Heart right ventricle (tissue), 16 donors: ENCODE results near the gene ANXA4. TPM values are rescaled to one million over a fixed set of nuclear protein-coding genes. Genes with fewer than 3 reads are reported as not detected.

Source experiments
- ATAC-seq, 8 donors: fragments of 200-7000 bp; cut with Tn5 transposase; one replicate each; pipeline ENCODE4 v1.9.1; 2020; ENCODE audit warnings: mild to moderate bottlenecking in 8 of 8, moderate library complexity in 8 of 8, moderate number of reproducible peaks in 1 of 8
- DNase-seq, 2 donors: peaks; one replicate each; pipeline ENCODE4 v3.0.0-alpha.2; 2020
- H3K27ac ChIP-seq, 10 donors: fragments of 200-600 bp; sonication (generic) in 2 of 10; one replicate each; pipeline versions ENCODE4 v1.5.0 to v1.8.0; 2020 to 2022; ENCODE audit warnings: mild to moderate bottlenecking in 3 of 10
- H3K27me3 ChIP-seq, 7 donors: fragments of 200-600 bp; one replicate each; pipeline ENCODE4 v1.8.0; 2021 to 2022; ENCODE audit warnings: mild to moderate bottlenecking in 2 of 7
- H3K36me3 ChIP-seq, 9 donors: fragments of 200-600 bp; sonication (generic) in 1 of 9; one replicate each; pipeline versions ENCODE4 v1.5.0 to v1.8.0; 2020 to 2022; ENCODE audit warnings: mild to moderate bottlenecking in 2 of 9
- H3K4me1 ChIP-seq, 9 donors: fragments of 200-600 bp; sonication (generic) in 1 of 9; one replicate each; pipeline versions ENCODE4 v1.5.0 to v1.8.0; 2020 to 2022; ENCODE audit warnings: mild to moderate bottlenecking in 4 of 9
- H3K4me3 ChIP-seq, 10 donors: fragments of 200-600 bp; sonication (generic) in 2 of 10; one replicate each; pipeline versions ENCODE4 v1.5.0 to v1.8.0; 2020 to 2022; ENCODE audit warnings: mild to moderate bottlenecking in 7 of 10, moderate library complexity in 2 of 10
- H3K9me3 ChIP-seq, 11 donors: fragments of 200-600 bp in 10 of 11; sonication (generic) in 2 of 11; one replicate each; pipeline versions ENCODE4 v1.5.0 to v1.8.0; 2013 to 2022; ENCODE audit warnings: mild to moderate bottlenecking in 2 of 11, control low read depth in 1 of 11, moderate library complexity in 1 of 11
- WGBS, 2 donors: extraction: QIAGEN DNeasy Blood & Tissue Kit; methylation state at CpG; one replicate each; pipeline ENCODE4 v1.1.7; 2013; ENCODE audit warnings: inconsistent platforms in 1 of 2; 5-methylcytosine and 5-hydroxymethylcytosine counted together
- intact Hi-C, 10 donors: fragments of 100-400 bp; cut with DNase I; formaldehyde crosslinking; loops; one replicate each; pipeline versions ENCODE4 v1.11.1 to v1.14.2; 2022
- polyA plus RNA-seq, 2 donors: library from polyadenylated mRNA; stranded (reverse); fragments of 200-250 nt; gene quantifications; one replicate each; pipeline ENCODE4 v1.2.3, GENCODE V29; 2013
- total RNA-seq, 10 donors: library from RNA; stranded (reverse); fragmentation: NEBNext Ultra II Directional in 3 of 10; extraction: Animal tissue kit (Norgen Biotek cat#: 25700) in 3 of 10; gene quantifications; one replicate each; pipeline versions ENCODE4 v1.2.1 to v1.2.4, GENCODE V29; 2021 to 2023
- TF ChIP-seq, protein P1 (sequence below), 9 donors: fragments of 200-600 bp; sonication (generic) in 2 of 9; IDR thresholded peaks; one replicate each; pipeline versions ENCODE4 v1.5.0 to v1.8.0; 2021 to 2022; ENCODE audit warnings: antibody characterized with exemption in 9 of 9, mild to moderate bottlenecking in 5 of 9, moderate library complexity in 1 of 9
- donor health status: Arrhythmogenic right ventricular cardiomyopathy.
- donor health status: ischemic (EF 13 %, LVEDD 7.1; RV severe dilation, severe dysfunction).
- donor health status: healthy with polysubstance abuse.
- donor health status: DM: no; HTN: yes; CAD: no.
- donor health status: DM: no; HTN: no; CAD: no.
- donor health status: ischemic (EF 25% LVEDD 6.9; RV normal size, moderate dysfunction).
- donor health status: ischemic (EF 25% LVEDD 5.7; RV mildly dilated, moderate dysfunction).
- donor health status: healthy.
- donor health status: DM: yes; HTN: yes; CAD: no.
- donor health status: Ischemic cardiomyopathy.
- donor health status: ischemic (EF 35%, LVEDD 5.7; RV mildly dilated, moderate dysfunction).
- donor health status: nonischemic (EF 11% LVEDD 7.7; RV severe dilation, severe dysfunction).
- donor health status: DM: yes; HTN: yes; CAD: no.
- donor health status: PGD.
- donor health status: ischemic (EF 29% LVEDD 5.4; RV normal size, mild dysfunction).
- donor health status: nonischemic (EF 23%, LVEDD 6.1; RV moderate dilation, normal function).

Gene ANXA4
- total and polyA plus RNA-seq, 12 donors = 12.0 to 36.7 (median 22.6) TPM

DNA sequence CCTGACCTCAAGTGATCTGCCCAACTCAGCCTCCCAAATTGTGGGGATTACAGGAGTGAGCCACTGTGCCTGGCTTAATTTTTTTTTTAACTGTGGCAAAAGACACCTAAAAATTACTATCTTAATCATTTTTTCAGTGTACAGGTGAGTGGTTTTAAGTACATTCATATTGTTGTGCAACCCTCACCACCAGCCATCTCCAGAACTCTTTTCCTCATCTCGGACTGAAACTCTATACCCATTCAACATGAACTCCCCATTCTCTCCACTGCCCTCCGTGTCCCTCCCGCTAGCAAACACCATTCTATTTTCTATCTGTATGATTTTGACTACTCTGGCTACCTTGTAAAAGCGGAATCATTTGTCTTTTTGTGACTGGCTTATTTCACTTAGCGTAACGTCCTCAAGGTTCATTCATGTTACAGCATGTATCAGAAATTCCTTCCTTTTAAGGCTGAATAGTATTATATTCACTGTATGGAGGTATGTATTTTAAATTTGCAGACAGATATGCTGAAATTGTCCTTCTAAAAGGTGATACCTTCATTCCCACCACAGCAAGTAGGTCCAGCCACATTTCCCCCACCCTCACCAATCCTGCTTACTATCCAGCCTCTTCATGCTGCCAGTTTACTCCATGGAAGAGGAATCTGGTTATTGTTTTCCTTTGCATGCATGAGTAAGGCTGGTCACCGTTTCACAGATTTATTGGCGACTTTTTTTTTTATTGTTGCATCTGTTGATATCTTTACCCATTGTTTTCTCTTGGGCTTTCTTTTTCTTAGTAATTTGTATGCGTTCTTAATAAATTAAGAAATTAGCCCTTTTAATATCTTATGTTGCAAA lies 40.6 kb upstream of the ANXA4 start:
- intact Hi-C loops = no loop called here
- ATAC-seq = no peak

DNA sequence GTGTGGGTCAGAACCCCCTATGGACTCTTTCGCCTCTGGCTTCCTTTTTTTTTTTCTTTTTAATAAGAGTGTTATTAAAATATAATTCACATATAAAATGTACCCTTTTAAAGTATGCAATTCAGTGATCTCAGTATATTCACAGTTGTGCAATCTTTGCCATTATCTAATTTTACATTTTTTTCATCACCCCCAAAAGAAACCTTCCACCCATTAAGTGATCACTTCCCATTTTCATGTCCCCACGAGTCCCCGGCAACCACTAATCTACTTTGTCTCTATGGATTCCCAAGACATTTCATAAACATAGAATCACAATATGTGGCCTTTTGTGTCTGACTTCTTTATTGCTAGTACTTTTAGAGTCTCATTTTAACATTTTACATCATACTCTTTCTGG lies 38.7 kb upstream of the ANXA4 start:
- WGBS, 2 donors = 70 to 81% methylated on average over 3 of the region's 3 CpGs

More for the DNA sequence above, 40.6 kb upstream of the ANXA4 start:
- H3K27ac ChIP-seq = no peak overlapping the region
- 84 to 90% methylated on average over 9 of the region's 9 CpGs for WGBS, 2 donors
- no peaks in the 10 kb centered on the region for H3K27me3 ChIP-seq
- TF ChIP-seq, protein P1, sequence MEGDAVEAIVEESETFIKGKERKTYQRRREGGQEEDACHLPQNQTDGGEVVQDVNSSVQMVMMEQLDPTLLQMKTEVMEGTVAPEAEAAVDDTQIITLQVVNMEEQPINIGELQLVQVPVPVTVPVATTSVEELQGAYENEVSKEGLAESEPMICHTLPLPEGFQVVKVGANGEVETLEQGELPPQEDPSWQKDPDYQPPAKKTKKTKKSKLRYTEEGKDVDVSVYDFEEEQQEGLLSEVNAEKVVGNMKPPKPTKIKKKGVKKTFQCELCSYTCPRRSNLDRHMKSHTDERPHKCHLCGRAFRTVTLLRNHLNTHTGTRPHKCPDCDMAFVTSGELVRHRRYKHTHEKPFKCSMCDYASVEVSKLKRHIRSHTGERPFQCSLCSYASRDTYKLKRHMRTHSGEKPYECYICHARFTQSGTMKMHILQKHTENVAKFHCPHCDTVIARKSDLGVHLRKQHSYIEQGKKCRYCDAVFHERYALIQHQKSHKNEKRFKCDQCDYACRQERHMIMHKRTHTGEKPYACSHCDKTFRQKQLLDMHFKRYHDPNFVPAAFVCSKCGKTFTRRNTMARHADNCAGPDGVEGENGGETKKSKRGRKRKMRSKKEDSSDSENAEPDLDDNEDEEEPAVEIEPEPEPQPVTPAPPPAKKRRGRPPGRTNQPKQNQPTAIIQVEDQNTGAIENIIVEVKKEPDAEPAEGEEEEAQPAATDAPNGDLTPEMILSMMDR (IDR thresholded peaks at IDR 0.05) = no peak
- H3K4me3 ChIP-seq = no peak overlapping the region
- DNase-seq = no peak
- H3K9me3 ChIP-seq = no peaks in the 10 kb centered on the region
- H3K4me1 ChIP-seq = peaks cover 0 to 23% (median 0%) of the 10 kb centered on the region in 9 donors
- no peaks in the 10 kb centered on the region for H3K36me3 ChIP-seq

DNA sequence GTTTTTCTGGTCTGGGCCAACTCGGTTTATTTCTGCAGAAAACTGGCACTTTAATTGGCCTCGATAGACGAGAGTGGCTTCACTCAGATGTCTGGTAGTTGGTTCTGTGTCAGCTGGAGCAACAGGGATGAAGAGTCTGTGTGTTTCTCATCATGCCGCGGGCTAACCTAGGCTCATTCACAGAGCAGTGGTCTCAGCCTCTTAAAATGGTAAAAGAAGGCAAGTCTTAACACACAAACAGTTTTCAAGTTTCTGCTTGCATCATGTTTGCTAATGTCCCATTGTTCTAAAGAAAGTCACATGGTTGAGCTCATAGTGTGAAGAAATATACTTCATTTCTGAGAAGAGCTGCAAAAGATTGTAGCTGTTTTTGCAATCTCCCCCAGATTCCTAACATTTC lies 37.5 kb upstream of the ANXA4 start:
- H3K27me3 ChIP-seq = no peaks in the 10 kb centered on the region
- ATAC-seq (no peak), DNase-seq (no peak)
- H3K36me3 ChIP-seq = no peaks in the 10 kb centered on the region
- H3K9me3 ChIP-seq = no peaks in the 10 kb centered on the region
- H3K27ac ChIP-seq = peak overlapping the region in 1 of 10 donors; percentile 77
- peaks cover 0 to 23% (median 0%) of the 10 kb centered on the region in 9 donors for H3K4me1 ChIP-seq
- intact Hi-C loops = no loop called here
- 85 to 90% methylated on average over 5 of the region's 5 CpGs for WGBS, 2 donors
- no peak overlapping the region for H3K4me3 ChIP-seq
- TF ChIP-seq, protein P1 (IDR thresholded peaks at IDR 0.05) = no peak

More for the DNA sequence above, 38.7 kb upstream of the ANXA4 start:
- Histone ChIP-seq H3K9me3 (no peaks in the 10 kb centered on the region), H3K27ac (peak overlapping the region in 1 of 10 donors; percentile 77), H3K4me1 (peaks cover 0 to 23% (median 0%) of the 10 kb centered on the region in 9 donors), H3K4me3 (no peak overlapping the region), H3K27me3 (no peaks in the 10 kb centered on the region), H3K36me3 (no peaks in the 10 kb centered on the region)
- DNase-seq (no peak), ATAC-seq (no peak)
- intact Hi-C loops = no loop called here
- TF ChIP-seq, protein P1 (IDR thresholded peaks at IDR 0.05) = no peak

DNA sequence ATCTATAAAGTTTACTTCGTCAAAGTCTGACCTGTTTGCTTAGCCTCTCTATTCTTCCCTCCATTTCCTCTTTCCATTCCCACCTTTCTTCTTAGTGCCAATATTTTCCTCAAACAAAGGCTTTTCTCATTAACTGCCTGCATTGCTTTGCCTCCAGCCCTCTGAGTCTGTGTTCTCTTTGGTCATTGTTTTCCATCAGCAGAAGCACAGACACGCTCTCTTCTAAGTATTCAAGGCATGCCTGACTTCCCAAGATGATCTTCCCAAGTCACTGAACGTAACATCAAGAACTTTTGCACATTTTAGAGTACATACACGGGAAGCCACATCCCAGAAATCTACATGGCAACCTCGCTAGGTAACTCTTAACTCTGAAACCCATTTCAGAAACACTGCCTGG lies 32.6 kb upstream of the ANXA4 start:
- Histone ChIP-seq H3K27ac (no peak overlapping the region), H3K4me3 (no peak overlapping the region), H3K4me1 (peaks cover 0 to 10% (median under 1%) of the 10 kb centered on the region in 9 donors), H3K36me3 (no peaks in the 10 kb centered on the region), H3K9me3 (peaks cover 0 to 11% (median 0%) of the 10 kb centered on the region in 11 donors), H3K27me3 (no peaks in the 10 kb centered on the region)
- intact Hi-C loops = no loop called here
- TF ChIP-seq, protein P1 (IDR thresholded peaks at IDR 0.05) = no peak
- ATAC-seq (no peak), DNase-seq (no peak)
- 74 to 85% methylated on average over 5 of the region's 5 CpGs for WGBS, 2 donors
